Activated CD8-positive, alpha-beta memory T cell treated with anti-CD3 and anti-CD28 coated beads for 24 hours (primary cell): Measurements from ENCODE around the gene RADIL.
"Not testable (repeated sequence)": the region's sequence is repeated elsewhere in the genome, so short reads cannot be mapped to it uniquely, and the experiment has no call there.

ENCODE experiments used
- DNase-seq: peaks from one replicate; pipeline ENCODE4 v3.0.0-alpha.2; 2020

The RADIL gene

GRCh38 chr7:4883372-4884144 lies at the start of gene RADIL:
TSS of gene RADIL (minus strand) at chr7:4883716. CDS start at chr7:4878139, 5,577 bp downstream.
- DNase-seq, result peak; percentile 94

- DNase-seq, result no peak
These were observed 48.4 kb upstream of the RADIL start for GRCh38 chr7:4931943-4932342.

- DNase-seq, result no peak
These were observed 45.5 kb upstream of the RADIL start for GRCh38 chr7:4929005-4929404.

- no peak for DNase-seq
These were observed 44.9 kb upstream of the RADIL start for GRCh38 chr7:4928445-4928844.

- DNase-seq, result no peak
These were observed 36.7 kb upstream of the RADIL start for GRCh38 chr7:4919969-4920766.

- no peak for DNase-seq
These were observed 32.6 kb upstream of the RADIL start for GRCh38 chr7:4916113-4916512.

GRCh38 chr7:4911111-4911828 lies 27.8 kb upstream of the RADIL start:
- no peak for DNase-seq

GRCh38 chr7:4906682-4907081 lies 23.2 kb upstream of the RADIL start:
- no peak for DNase-seq

- no peak for DNase-seq
These were observed 21.7 kb upstream of the RADIL start for GRCh38 chr7:4905171-4905570.

GRCh38 chr7:4904346-4904745 lies 20.8 kb upstream of the RADIL start:
- no peak for DNase-seq

GRCh38 chr7:4895766-4896165 lies 12.2 kb upstream of the RADIL start:
- DNase-seq, result no peak

GRCh38 chr7:4894482-4894881 lies 11.0 kb upstream of the RADIL start:
- no peak for DNase-seq

- no peak for DNase-seq
These were observed 10.5 kb upstream of the RADIL start for GRCh38 chr7:4893929-4894475.

- not testable (repeated sequence) for DNase-seq
These were observed 9.7 kb upstream of the RADIL start for GRCh38 chr7:4893188-4893587.

- DNase-seq, result not testable (repeated sequence)
These were observed 8.0 kb upstream of the RADIL start for GRCh38 chr7:4891522-4891921.

GRCh38 chr7:4889682-4890081 lies 6.2 kb upstream of the RADIL start:
- no peak for DNase-seq

GRCh38 chr7:4888161-4888560 lies 4.6 kb upstream of the RADIL start:
- no peak for DNase-seq

GRCh38 chr7:4886671-4887070 lies 3.2 kb upstream of the RADIL start:
- DNase-seq, result no peak

- no peak for DNase-seq
These were observed 1.8 kb upstream of the RADIL start for GRCh38 chr7:4885317-4885807.

GRCh38 chr7:4884164-4884563 lies 648 bp upstream of the RADIL start:
- DNase-seq, result no peak

GRCh38 chr7:4883033-4883371 lies 514 bp downstream of the RADIL start:
- no peak for DNase-seq

GRCh38 chr7:4882169-4883032 lies 1.1 kb downstream of the RADIL start:
- peak; percentile 63 for DNase-seq
